Ishikawa (cell line): Measurements from ENCODE around the gene DCTN5.

Experiments used
- CEBPB ChIP-seq: IDR thresholded peaks from 2 replicates; pipeline ENCODE4 v1.6.1; 2012
- CREB1 ChIP-seq: IDR thresholded peaks from 2 replicates; pipeline ENCODE4 v1.6.1; 2012; ENCODE audit warnings: low read depth
- EP300 ChIP-seq: IDR thresholded peaks from 2 replicates; pipeline ENCODE4 v1.6.1; 2012; ENCODE audit warnings: borderline replicate concordance
- FOXM1 ChIP-seq: IDR thresholded peaks from 2 replicates; pipeline ENCODE4 v1.6.1; 2012; ENCODE audit warnings: low read depth, borderline replicate concordance
- RAD21 ChIP-seq: IDR thresholded peaks from 2 replicates; pipeline ENCODE4 v1.6.1; 2012; ENCODE audit warnings: low read depth
- TAF1 ChIP-seq: IDR thresholded peaks from 2 replicates; pipeline ENCODE4 v1.6.1; 2012; ENCODE audit warnings: low read depth, mild to moderate bottlenecking
- ZBTB7A ChIP-seq: IDR thresholded peaks from 2 replicates; pipeline ENCODE4 v1.6.1; 2012; ENCODE audit warnings: low read depth

DNA sequence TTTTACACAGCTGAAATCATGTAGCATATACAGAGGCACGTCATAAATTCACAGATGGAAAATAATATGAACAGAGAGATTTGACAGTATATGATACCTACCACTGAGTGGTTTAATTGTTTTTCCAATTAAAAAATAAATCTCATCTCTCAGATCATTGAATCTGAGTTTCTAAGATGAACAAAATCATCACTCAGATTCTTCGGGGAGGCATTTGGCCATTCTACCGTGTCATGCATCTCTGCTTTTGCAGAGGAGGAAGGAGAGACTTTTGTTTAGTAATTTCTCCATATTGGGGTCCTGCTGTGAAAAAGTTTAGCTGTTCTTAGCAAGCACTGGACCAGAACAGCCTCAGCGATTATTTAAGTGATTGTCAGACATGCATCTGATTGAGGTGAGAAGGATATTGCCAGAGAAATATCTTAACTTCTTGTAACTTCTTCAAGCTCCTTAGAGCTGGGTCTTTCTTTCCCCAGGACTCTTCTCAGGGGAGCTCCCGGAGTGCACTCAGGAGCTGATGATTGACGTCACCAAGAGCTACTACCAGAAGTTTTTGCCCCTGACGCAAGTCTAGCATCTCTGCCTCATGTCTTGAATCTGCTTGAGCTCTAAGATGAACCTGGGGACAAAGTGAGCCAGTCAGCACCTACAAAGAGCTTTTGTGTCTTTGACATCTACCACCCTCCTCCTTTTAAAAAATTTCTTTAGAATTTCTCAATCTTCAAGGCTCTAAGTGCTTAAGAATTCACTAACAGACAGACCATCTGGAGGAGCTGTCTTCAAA lies 25.5 kb downstream of the DCTN5 start:
- TF ChIP-seq CREB1 (no peak), CEBPB (no peak), TAF1 (no peak), FOXM1 (no peak), ZBTB7A (no peak), EP300 (no peak), RAD21 (no peak)
